SKM-1 (cell line): ENCODE data around the gene MBTD1.
"Not testable (repeated sequence)": the region's sequence is repeated elsewhere in the genome, so short reads cannot be mapped to it uniquely, and the experiment has no call there.

Experiments used
- DNase-seq: peaks from one replicate; lab custom pipeline; 2025; ENCODE audit not compliant: unreplicated experiment; lab: John Stamatoyannopoulos, UW

Gene MBTD1

GRCh38 chr17:51259564-51260236 is at the start of gene MBTD1:
Gene MBTD1 (minus strand): TSS chr17:51260049. CDS start chr17:51225161, 34,888 bp downstream.
- peak; percentile 94 for DNase-seq

DNA sequence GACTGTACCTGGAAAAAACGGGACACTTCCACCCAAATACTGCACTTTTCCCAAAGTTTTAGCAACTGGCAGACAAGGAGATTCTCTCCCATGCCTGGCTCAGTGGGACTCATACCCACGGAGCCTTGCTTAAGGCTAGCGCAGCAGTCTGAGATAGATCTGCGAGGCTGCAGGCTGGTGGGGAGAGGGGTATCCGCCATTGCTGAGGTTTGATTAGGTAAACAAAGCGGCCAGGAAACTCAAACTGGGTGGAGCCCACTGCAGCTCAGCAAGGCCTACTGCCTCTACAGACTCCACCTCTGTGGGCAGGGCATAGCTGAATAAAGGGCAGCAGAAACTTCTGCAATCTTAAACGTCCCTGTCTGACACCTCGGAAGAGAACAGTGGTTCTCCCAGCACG is 45.3 kb upstream of the MBTD1 start:
- DNase-seq, result no peak

DNA sequence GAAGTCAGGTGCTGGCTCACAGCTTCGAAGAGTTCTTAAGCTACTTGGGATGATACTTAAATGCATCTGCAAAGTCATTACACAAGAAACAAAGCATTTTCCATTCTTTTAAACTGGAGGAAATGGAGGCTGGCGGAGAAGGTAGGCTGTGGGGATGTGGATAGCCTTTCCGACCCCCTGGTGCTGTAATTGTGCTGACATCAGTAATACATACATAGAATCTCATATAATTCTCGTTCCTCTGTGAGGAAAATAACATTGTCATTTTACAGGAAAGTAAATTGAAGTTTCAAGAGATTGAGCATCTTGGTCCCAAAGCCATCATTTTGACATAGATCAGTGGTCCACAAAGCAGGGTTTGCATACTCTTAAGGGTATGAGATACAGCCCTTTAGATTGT is 40.0 kb upstream of the MBTD1 start:
- no peak for DNase-seq

GRCh38 chr17:51298508-51299371 is 38.9 kb upstream of the MBTD1 start:
- DNase-seq, result no peak

DNA sequence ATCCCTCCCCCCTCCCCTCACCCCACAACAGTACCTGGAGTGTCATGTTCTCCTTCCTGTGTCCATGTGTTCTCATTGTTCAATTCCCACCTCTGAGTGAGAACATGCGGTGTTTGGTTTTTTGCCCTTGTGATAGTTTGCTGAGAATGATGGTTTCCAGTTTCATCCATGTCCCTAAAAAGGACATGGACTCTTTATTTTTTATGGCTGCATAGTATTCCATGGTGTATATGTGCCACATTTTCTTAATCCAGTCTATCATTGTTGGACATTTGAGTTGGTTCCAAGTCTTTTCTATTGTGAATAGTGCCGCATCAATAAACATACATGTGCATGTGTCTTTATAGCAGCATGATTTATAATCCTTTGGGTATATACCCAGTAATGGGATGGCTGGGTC is 34.5 kb upstream of the MBTD1 start:
- not testable (repeated sequence) for DNase-seq

DNA sequence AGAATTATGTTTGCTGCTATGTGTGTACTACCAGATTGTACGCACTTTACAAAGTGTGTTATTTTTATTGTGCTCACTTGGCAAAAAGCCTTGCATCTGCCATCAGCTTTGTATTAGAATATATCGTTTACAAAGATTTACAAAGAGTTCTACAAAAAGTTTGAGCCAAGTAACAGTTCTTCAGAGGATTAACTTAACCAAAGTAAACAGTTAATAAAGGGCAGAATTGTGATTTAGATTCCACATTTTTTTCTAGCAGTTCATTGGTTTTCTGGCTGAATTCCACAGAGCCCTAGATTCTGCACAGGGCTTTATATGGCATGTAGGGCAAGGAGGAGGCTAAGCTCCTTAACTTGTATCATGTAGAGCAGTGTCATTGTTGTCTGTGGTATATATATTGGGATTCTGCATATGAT is 29.9 kb upstream of the MBTD1 start:
- DNase-seq, result no peak

DNA sequence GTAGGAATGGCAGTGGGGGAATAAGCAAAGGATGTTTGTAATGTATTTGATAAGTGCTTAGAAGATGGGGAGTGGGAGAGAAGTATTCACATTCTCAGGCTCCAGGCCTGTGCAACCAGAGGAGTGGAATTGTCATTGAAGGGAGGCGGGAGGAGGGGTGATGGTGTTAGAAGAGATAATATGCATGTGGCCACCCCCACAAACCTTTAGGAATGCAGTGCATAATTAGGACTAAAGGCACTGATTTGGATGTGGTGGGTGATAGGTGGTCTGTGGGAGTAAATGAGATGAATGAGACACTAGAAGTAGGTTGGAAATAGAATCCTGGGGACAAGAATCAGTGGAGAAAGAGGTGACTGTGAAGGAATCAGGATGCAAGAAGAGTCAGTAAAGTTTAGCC is 27.6 kb upstream of the MBTD1 start:
- no peak for DNase-seq

- no peak for DNase-seq
Observed at GRCh38 chr17:51279183-51279582, 19.3 kb upstream of the MBTD1 start.

DNA sequence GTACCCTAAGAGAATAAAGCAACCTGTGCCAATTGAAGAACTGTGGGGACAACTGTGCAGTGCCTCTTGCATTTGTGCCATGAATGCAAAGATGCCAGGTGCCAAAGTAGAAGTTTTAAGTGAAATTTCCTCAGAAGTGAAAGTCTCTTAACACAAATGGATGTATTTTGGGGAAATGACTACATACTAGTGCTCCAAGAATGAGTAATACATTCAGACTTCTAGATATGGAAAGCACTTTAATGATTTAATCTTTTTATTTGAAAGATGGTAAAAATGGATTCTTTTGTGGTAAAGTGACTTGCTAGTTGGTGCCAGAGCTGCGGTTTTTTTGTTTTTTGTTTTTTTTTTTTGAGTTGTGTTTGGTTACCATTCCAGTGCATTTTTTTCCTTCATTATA is 15.5 kb upstream of the MBTD1 start:
- DNase-seq, result no peak

GRCh38 chr17:51272812-51273211 is 13.0 kb upstream of the MBTD1 start:
- DNase-seq, result no peak

DNA sequence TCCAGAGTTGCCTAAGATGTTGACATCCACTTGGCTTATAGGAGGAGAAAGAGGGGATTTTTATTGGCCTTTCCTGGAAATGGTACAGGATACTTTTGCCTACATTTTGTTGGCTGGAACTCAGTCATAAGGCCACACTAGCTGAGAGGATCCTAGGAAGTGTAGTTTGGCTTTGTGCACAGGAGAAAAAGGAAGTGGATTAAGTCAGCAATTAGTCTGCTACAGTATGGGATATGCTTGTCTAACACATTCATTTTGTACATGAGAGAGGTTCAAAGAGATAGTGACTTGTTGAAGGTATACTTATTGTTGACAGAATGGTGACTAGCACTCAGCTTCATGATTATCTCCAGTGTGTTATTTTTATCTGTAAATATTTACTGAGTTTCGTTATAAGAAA is 10.8 kb upstream of the MBTD1 start:
- no peak for DNase-seq

DNA sequence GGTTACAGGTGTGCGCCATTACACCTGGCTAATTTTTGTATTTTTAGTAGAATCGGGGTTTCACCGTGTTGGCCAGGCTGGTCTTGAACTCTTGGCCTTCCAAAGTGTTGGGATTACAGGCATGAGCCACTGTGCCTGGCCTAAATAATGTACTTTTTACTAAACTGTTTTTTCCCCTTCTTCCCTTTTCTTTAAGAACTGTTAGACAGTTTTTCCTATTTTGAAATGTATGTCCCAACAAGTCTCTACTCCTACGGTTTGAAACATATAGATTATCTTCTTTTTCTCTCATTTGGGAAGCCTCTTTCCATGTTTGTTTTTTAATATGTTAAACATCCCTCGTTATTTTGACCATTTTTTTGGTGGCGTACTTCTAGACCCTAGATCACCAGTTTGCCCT is 10.1 kb upstream of the MBTD1 start:
- DNase-seq, result no peak

DNA sequence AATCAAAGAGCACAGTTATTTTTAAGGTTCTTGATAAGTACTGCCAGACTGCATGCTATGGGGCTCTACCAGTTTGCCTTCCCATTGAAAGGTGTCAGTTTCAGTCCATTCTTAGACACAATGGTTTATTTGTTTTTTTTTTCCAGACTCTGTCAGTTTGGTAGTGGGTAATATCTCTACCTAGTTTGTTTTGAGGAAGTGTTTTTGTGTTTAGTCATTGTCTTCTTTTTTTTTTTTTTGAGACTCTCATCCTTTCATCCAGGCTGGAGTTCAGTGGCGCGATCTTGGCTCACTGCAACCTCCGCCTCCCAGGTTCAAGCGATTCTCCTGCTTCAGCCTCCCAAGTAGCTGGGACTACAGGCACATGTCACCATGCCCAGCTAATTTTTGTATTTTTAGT is 4.6 kb upstream of the MBTD1 start:
- not testable (repeated sequence) for DNase-seq

DNA sequence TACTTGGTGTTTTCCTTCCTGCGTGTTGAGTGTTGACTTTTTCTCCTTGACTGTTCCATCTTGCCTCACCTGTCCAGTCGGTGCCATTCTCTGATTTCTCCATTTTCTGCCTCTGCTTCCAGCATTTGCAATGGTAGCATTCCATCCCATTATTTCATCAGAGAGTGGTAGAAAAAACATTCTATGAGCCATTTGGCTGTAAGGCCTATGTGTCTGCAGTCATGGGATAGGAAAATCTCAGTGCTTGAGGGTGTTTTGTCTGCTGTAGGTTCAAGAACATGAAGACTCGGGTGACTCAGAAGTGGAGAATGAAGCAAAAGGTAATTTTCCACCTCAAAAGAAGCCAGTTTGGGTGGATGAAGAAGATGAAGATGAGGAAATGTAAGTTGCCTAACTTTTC is 3.2 kb upstream of the MBTD1 start:
- no peak for DNase-seq

DNA sequence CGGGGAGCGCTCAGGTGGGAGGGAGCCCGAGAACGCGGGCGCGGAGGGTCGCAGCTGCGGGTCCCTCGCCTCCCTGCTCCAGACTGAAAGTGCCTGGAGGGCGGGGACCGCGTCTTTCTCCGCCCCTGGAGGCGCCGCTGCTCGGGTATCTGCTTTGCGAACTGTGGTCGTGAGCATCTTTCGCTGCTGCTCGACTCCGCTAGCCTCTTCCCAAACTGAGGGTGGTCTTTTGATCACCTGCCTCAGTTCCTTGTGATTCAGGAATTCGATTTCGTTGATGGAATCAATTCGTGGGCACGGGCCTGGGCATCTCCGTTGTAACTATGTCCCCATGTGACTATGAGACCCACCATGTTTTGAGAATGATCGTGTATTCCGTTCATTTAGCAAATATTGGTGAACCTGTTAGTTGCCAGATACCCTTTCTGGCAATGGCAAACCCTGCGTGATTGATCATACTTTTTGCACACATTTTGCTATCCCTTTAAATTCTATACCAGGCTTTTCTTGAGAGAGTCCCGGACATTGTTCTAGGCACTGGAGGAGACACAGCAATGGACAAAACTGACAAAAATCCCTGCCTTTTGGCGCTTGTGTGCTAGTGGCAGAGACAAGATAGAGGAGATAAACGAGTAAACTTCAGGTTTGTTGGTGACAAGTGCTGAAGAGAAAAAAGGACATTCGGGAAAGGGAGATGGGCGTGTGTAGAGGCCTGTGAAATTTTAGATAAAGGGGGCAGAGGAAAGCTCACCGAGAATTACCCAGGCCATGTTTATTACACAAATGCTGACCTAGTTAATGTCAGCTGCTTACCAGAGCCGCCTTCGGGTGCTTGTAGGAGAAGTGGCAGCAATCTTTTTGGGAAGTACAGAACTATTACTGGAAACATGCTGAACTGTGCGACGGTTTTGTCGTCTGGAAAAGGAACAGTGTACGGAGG is 1.4 kb upstream of the MBTD1 start:
- no peak for DNase-seq

DNA sequence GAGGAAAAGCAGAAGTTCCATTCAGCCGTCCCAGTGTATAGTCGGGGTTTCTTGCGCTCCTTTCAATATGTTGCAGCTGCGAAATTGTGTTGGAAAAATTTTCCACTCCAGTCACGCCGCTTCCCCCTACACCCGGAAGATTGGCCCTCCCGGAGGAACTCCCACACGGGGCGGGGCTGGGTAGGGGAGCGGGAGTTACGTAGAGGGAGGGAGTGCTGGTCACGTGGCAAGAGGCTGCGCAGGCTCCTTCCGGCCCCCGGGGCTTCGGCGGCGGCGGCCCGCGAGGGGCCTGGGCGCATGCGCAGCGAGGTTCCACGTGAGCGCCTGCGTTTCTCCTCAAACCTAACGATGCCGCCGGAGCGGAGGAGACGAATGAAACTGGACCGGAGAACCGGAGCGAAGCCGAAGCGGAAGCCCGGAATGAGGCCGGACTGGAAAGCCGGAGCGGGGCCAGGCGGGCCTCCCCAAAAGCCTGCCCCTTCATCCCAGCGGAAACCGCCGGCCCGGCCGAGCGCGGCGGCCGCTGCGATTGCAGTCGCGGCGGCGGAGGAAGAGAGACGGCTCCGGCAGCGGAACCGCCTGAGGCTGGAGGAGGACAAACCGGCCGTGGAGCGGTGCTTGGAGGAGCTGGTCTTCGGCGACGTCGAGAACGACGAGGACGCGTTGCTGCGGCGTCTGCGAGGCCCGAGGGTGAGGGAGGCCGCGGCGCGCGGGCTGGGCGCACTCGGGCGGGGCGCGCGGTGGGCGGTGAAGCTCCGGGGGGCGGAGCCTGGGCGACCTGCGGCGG is 581 bp upstream of the MBTD1 start, which contains the start of gene UTP18:
Gene UTP18 (plus strand): TSS at position 310 of the 787 bp plus-strand sequence. CDS start 39 bp downstream, at position 349.
- peak; percentile 95 for DNase-seq

GRCh38 chr17:51258756-51259563 is 889 bp downstream of the MBTD1 start:
- DNase-seq, result no peak

DNA sequence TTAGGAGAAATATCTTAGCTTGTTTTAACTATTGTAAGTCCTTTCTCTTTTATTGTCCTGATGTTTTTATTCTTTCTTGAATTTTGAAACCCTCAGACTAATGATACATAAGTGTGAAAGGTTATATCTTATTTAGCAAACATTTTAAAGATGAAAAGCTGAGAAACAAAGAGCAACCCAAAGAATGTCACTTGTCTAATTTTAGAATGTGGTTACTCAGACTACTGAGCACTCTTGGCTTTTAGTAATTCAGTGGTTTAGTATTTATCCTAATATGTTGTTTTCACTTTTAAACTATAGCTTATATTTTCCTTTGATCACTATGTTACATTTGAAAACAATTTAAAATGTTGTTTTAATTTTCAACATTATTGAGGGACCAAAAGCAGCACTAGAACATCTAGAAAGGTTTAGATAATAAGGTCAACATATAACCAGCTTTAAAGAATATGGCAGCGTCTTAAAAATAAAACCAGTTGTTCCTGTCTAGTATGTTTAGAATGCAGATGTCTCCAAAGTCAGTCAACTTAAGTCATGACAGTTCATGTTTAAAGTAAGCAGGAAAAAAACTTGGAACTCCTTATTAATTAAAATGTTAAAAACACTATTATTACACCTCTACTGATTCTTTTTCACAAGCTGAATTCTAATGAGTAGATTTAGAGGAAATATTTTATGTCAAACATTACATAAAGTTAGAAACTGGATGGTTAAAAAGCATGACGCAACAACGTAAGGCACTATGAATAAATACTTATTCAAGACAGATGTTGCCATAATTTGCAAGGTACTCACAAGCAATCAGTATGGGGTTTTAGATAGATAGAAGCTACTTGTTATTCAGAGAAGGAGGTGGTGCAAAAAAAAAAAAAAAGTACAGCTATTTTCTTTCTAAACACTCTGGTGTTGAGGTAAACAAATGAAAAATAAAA is 2.4 kb downstream of the MBTD1 start:
- DNase-seq, result no peak

GRCh38 chr17:51256101-51256500 is 3.7 kb downstream of the MBTD1 start:
- DNase-seq, result no peak
